Karpas-422 (cell line): ENCODE results near the gene PTPRM. TPM values are rescaled to one million over a fixed set of nuclear protein-coding genes. Genes with fewer than 3 reads are reported as not detected.

Experiments
- DNase-seq: peaks from one replicate; pipeline ENCODE4 v3.0.0-alpha.2; 2015
- H2AFZ ChIP-seq: fragments of 200-600 bp; sonication (generic); 2 replicates; pipeline ENCODE4 v1.6.1; 2014; ENCODE audit warnings: antibody characterized with exemption, low read length, mixed read lengths
- H3K27ac ChIP-seq: fragments of 200-600 bp; sonication (generic); 2 replicates; pipeline ENCODE4 v1.5.1; 2014; ENCODE audit warnings: mild to moderate bottlenecking, low read length, moderate library complexity
- H3K27me3 ChIP-seq: fragments of 200-600 bp; sonication (generic); 2 replicates; pipeline ENCODE4 v1.6.1; 2014; ENCODE audit warnings: low read length, mixed read lengths
- H3K36me3 ChIP-seq: fragments of 200-600 bp; sonication (generic); 2 replicates; pipeline ENCODE4 v1.6.1; 2014; ENCODE audit warnings: low read length, mixed read lengths; ENCODE audit not compliant: insufficient read depth
- H3K4me1 ChIP-seq: fragments of 200-600 bp; sonication (generic); 2 replicates; pipeline ENCODE4 v1.6.1; 2014; ENCODE audit warnings: mild to moderate bottlenecking, low read length, mixed read lengths
- H3K4me2 ChIP-seq: fragments of 200-600 bp; sonication (generic); 2 replicates; pipeline ENCODE4 v1.6.1; 2014; ENCODE audit warnings: low read length, low read depth, mild to moderate bottlenecking; ENCODE audit not compliant: poor library complexity, severe bottlenecking
- H3K4me3 ChIP-seq: fragments of 200-600 bp; sonication (generic); 2 replicates; pipeline ENCODE4 v1.5.1; 2014; ENCODE audit warnings: mild to moderate bottlenecking, antibody characterized with exemption, low read length, mixed read lengths
- H3K79me2 ChIP-seq: fragments of 200-600 bp; sonication (generic); 2 replicates; pipeline ENCODE4 v1.6.1; 2014; ENCODE audit warnings: mild to moderate bottlenecking, low read length, mixed read lengths
- H3K9ac ChIP-seq: fragments of 200-600 bp; sonication (generic); 2 replicates; pipeline ENCODE4 v1.6.0; 2014; ENCODE audit warnings: low read length
- H3K9me2 ChIP-seq: fragments of 200-600 bp; sonication (generic), shearing (Covaris generic); replicated peaks from 2 replicates; pipeline ENCODE4 v1.6.0; 2014; ENCODE audit warnings: mild to moderate bottlenecking, low read length, moderate library complexity; ENCODE audit not compliant: insufficient read depth
- H3K9me3 ChIP-seq: fragments of 300-700, 200-600 bp; sonication (generic); 2 replicates; pipeline ENCODE4 v1.6.1; 2014; ENCODE audit warnings: low read length, mixed read lengths
- H4K20me1 ChIP-seq: fragments of 200-600 bp; sonication (generic); 2 replicates; pipeline ENCODE4 v1.6.1; 2014; ENCODE audit warnings: mild to moderate bottlenecking, antibody characterized with exemption, low read length, low read depth; ENCODE audit not compliant: insufficient read depth
- total RNA-seq: library from RNA; depleted of rRNA; stranded (reverse); fragments of >200 nt; shearing (Covaris generic); gene quantifications from 2 replicates; pipeline ENCODE4 v1.2.3, GENCODE V29; 2014; ENCODE audit warnings: low replicate concordance

PTPRM gene
- total RNA-seq, 1 experiment from 2014 or later, result not detected

DNA sequence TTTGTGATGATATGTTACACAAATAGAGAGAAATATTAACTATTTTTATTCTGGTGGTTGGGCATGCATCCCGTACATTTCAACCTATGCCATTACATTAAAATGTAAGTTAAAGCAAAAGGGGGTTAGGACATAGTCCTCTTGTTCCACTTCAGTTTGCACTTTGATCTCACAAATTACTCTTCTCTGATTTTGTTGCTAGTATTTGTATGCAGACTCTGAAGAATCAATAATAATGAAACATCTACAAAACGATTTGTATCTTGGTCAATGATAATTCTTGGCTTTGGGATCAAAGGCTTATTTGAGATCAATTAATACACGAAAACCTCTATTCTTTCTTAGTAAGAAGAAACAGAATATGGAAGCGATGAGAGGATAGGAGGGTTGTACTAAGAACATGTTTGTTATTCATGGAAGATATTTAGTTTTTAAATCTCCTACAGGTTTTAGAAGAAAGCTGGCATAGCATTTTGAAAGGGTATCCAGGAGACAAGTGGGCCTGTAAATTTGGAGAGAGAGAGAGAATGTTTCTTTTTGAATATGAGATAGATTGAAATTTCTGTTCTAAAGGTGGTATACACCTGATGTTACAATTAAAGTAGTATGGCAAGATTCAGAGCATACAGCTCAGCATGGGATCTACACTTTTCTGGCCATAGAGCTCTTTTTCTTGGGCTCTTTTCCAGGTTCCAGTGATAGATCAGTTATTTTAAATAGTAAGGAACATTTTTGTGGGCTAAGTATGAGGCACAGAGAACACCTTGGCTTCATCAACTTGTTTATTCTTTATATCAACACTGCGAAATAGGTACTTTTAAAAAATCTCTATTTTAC lies 347.9 kb downstream of the PTPRM start:
- no peaks in the 10 kb centered on the region for H3K36me3 ChIP-seq
- no peaks in the 10 kb centered on the region for H3K27me3 ChIP-seq
- no peak overlapping the region for H2AFZ ChIP-seq
- H3K9ac ChIP-seq, result no peak overlapping the region
- H3K4me1 ChIP-seq, result no peaks in the 10 kb centered on the region
- no peak overlapping the region for H3K27ac ChIP-seq
- no peak for DNase-seq
- no peaks in the 10 kb centered on the region; the same call in 1 of the 2 replicates for H3K9me3 ChIP-seq
- H3K4me2 ChIP-seq, result no peak overlapping the region
- no peaks in the 10 kb centered on the region for H3K9me2 ChIP-seq
- no peaks in the 10 kb centered on the region for H3K79me2 ChIP-seq
- H4K20me1 ChIP-seq, result no peaks in the 10 kb centered on the region
- no peak overlapping the region for H3K4me3 ChIP-seq

DNA sequence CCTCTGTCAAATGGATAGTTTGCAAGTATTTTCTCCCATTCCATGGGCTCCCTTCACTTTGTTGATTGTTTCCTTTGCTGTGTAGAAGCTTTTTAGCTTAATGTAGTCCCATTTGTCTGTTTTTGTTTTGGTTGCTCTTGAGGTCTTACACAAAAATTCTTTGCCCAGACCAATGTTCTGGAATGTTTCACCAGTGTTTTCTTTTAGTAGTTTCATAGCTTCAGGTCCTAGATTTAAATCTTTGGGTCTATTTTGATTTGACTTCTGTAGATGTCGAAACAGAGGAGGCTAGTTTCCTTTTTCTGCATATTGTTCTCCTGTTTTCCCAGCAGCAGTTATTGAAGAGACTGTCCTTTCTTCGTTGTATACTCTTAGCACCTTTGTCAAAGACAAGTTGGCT lies 351.6 kb downstream of the PTPRM start:
- Histone ChIP-seq H3K4me1 (no peaks in the 10 kb centered on the region), H3K9me3 (no peaks in the 10 kb centered on the region; the same call in 1 of the 2 replicates), H3K9me2 (no peaks in the 10 kb centered on the region), H3K79me2 (no peaks in the 10 kb centered on the region), H2AFZ (no peak overlapping the region), H3K36me3 (no peaks in the 10 kb centered on the region), H3K27me3 (no peaks in the 10 kb centered on the region), H3K9ac (no peak overlapping the region), H3K4me3 (no peak overlapping the region), H3K4me2 (no peak overlapping the region), H3K27ac (no peak overlapping the region), H4K20me1 (no peaks in the 10 kb centered on the region)
- DNase-seq, result no peak

DNA sequence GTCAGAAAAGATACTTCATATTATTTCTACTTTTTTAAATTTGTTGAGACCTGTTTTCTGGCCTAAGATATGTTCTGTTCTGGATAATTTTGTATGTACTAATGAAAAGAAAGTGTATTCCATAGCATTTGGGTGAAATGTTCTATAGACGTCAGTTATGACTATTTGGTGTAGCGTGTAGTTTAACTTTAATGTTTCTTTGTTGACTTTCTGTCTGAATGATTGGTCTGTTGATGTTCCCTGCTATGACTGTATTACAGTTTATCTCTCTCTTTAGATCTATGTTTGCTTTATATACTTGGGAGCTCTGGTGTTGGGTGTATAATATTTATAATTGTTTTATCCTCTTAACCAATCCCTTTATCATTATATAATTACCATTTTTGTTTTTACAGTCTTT lies 352.4 kb downstream of the PTPRM start:
- no peaks in the 10 kb centered on the region for H3K4me1 ChIP-seq
- H3K36me3 ChIP-seq, result no peaks in the 10 kb centered on the region
- no peak overlapping the region for H3K9ac ChIP-seq
- no peak overlapping the region for H3K4me3 ChIP-seq
- no peaks in the 10 kb centered on the region for H3K79me2 ChIP-seq
- H3K9me2 ChIP-seq, result no peaks in the 10 kb centered on the region
- no peaks in the 10 kb centered on the region for H3K27me3 ChIP-seq
- H2AFZ ChIP-seq, result no peak overlapping the region
- no peak overlapping the region for H3K4me2 ChIP-seq
- no peaks in the 10 kb centered on the region for H4K20me1 ChIP-seq
- no peak for DNase-seq
- no peak overlapping the region for H3K27ac ChIP-seq
- no peaks in the 10 kb centered on the region; the same call in 1 of the 2 replicates for H3K9me3 ChIP-seq

DNA sequence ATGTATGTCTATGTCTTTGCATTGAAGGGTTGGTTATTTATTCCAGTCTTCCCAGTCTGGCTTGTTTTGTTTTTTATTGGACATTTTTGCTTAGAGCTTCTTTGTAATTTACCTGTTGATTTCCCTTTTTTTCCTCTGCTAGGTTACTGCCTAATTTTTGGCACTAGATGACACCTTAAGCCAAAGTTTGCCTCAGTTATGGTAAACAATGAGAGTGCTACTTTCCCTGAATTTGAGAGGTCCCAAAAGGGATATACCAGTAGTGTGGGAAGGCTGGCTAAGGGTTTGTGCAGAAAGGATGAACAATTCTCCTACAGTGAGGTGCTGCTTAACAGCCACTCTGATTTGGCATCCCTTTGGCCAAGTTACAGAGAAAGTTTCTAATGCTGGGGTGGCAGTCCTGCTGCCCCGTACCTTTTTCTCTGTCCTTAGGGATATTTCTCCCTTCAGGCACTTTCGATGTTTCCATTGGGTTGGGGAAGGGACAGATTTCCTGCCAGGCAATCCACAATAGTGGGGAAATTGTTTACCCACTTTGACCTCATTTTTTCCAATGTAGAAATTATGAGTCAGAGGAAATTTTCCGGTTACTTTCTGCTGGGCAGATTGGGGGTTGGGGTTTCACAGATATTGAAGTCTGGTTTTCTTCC lies 354.9 kb downstream of the PTPRM start:
- no peak overlapping the region for H3K27ac ChIP-seq
- no peaks in the 10 kb centered on the region for H4K20me1 ChIP-seq
- no peaks in the 10 kb centered on the region for H3K36me3 ChIP-seq
- H3K27me3 ChIP-seq, result no peaks in the 10 kb centered on the region
- H2AFZ ChIP-seq, result no peak overlapping the region
- no peak overlapping the region for H3K4me2 ChIP-seq
- H3K9me2 ChIP-seq, result no peaks in the 10 kb centered on the region
- no peaks in the 10 kb centered on the region for H3K79me2 ChIP-seq
- H3K4me3 ChIP-seq, result no peak overlapping the region
- DNase-seq, result no peak
- H3K4me1 ChIP-seq, result no peaks in the 10 kb centered on the region
- no peak overlapping the region for H3K9ac ChIP-seq
- no peaks in the 10 kb centered on the region; the same call in 1 of the 2 replicates for H3K9me3 ChIP-seq

DNA sequence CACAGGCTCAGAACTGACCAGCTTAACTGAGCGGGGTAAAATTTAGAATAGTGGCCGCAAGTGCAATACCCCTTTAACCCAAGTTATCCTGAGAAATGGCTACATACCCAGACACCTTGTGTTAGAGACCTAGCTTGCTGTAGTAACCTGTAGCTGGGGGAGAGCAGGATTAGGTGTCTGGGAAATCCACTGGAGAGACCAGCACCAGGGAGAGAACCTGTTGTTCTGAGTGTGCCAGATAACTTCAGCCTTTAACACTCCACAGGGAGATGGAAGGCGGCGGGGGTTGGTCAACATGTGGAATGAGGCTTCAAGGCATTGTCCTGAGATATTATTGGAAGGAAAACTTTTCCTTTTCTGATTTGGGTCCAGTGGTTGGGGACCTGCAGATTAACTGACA lies 356.0 kb downstream of the PTPRM start:
- no peak overlapping the region for H3K4me2 ChIP-seq
- H3K27me3 ChIP-seq, result no peaks in the 10 kb centered on the region
- no peaks in the 10 kb centered on the region for H3K36me3 ChIP-seq
- no peak for DNase-seq
- no peak overlapping the region for H2AFZ ChIP-seq
- no peaks in the 10 kb centered on the region for H4K20me1 ChIP-seq
- H3K4me1 ChIP-seq, result no peaks in the 10 kb centered on the region
- no peaks in the 10 kb centered on the region for H3K79me2 ChIP-seq
- no peak overlapping the region for H3K4me3 ChIP-seq
- no peaks in the 10 kb centered on the region; the same call in 1 of the 2 replicates for H3K9me3 ChIP-seq
- no peak overlapping the region for H3K27ac ChIP-seq
- H3K9me2 ChIP-seq, result no peaks in the 10 kb centered on the region
- H3K9ac ChIP-seq, result no peak overlapping the region

DNA sequence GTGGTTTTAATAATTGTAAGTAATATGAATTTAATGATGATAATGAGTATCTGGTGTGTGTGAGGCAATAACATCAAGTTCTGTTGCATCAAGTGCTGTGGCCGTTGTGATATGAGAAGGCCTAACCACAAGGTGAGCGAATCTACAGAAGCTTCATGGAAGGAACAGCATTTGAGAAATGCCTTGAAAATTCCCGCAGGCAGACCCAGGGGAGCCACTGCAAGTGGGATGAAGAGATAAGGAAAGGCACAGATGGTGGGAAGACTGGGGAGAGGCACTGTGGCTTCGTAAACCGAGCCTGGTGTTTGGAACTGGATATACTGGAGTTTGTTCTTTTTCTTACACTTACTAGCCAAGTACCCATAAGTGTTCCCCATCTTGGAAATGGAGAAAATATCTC lies 357.5 kb downstream of the PTPRM start:
- Histone ChIP-seq H3K36me3 (no peaks in the 10 kb centered on the region), H3K4me3 (no peak overlapping the region), H3K9ac (no peak overlapping the region), H3K4me1 (no peaks in the 10 kb centered on the region), H4K20me1 (no peaks in the 10 kb centered on the region), H3K9me3 (no peaks in the 10 kb centered on the region; the same call in 1 of the 2 replicates), H3K9me2 (no peaks in the 10 kb centered on the region), H3K79me2 (no peaks in the 10 kb centered on the region), H3K27me3 (no peaks in the 10 kb centered on the region), H3K27ac (no peak overlapping the region), H2AFZ (no peak overlapping the region), H3K4me2 (no peak overlapping the region)
- DNase-seq, result no peak

DNA sequence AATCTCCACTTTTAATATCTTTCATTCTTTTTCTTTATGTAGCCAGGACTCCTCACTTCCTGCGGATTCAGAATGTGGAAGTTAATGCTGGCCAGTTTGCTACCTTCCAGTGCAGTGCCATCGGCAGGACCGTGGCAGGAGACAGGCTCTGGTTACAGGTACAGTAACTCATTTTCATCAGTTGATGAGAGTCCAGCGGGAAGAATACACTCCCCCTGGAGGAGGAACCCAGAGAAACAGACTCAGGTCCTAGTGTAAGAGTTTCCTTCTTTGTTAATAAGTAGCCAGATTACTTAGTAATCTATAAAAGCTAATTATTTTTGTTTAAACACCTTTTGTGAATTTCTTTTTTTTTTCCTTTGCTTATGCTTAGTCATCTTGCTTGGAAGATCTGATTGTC lies 359.4 kb downstream of the PTPRM start:
- Histone ChIP-seq H3K4me2 (no peak overlapping the region), H3K4me1 (no peaks in the 10 kb centered on the region), H3K27me3 (no peaks in the 10 kb centered on the region), H3K4me3 (no peak overlapping the region), H3K9ac (no peak overlapping the region), H3K9me3 (0 out of 2 replicates have a peak, but pooled peaks cover 3% of the 10 kb centered on the region), H2AFZ (no peak overlapping the region), H4K20me1 (no peaks in the 10 kb centered on the region), H3K36me3 (no peaks in the 10 kb centered on the region), H3K9me2 (no peaks in the 10 kb centered on the region), H3K79me2 (no peaks in the 10 kb centered on the region), H3K27ac (no peak overlapping the region)
- no peak for DNase-seq

DNA sequence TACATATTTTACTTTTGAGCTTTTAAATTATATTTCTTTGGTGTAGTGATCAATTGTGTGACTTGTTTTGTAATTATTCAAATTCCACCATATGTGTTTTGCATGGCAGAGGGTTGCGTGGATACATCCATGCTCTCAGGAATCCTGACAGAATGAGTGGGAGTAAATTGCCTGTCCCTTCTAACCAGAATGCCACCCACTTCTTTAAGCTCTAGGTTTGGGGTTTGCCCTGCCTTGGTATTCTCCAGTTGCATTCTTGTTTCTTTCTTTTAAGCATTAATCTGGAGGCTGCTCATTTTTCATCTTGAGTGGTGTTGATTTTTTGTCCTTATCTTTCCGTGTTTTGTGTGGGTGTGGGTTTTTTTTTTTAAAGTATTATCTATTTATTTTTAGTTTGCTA lies 360.0 kb downstream of the PTPRM start:
- Histone ChIP-seq H3K4me3 (no peak overlapping the region), H3K9ac (no peak overlapping the region), H3K4me2 (no peak overlapping the region), H3K36me3 (no peaks in the 10 kb centered on the region), H3K4me1 (no peaks in the 10 kb centered on the region), H4K20me1 (no peaks in the 10 kb centered on the region), H3K9me2 (no peaks in the 10 kb centered on the region), H3K27ac (no peak overlapping the region), H3K9me3 (0 out of 2 replicates have a peak, but pooled peaks cover 3% of the 10 kb centered on the region), H3K27me3 (no peaks in the 10 kb centered on the region), H3K79me2 (no peaks in the 10 kb centered on the region), H2AFZ (no peak overlapping the region)
- no peak for DNase-seq
